ENCODE measurements around the gene SPATA24.
A peak's percentile ranks its signal among the peaks of the same experiment; 100 is the strongest.
"Not testable (repeated sequence)": the region's sequence is repeated elsewhere in the genome, so short reads cannot be mapped to it uniquely, and the experiment has no call there.

SPATA24 gene

DNA sequence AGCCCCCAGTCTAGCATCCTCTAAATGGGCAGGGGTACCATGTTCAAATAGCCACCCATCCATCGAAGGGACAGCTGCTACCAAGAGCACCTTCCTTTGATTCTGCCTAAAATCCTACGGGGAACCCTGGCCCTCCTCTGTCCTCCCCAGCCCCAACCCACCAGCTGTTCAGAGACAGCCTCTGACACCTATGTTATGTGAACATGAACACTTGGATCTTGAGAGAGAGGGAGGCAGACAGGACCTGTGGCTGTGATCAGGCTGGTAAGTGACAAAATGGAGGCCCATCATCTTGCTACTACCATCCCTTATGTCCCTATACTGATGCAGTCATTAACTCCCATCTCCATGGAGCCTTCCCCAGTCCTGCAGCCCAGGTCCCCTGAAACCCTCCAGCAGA lies 29.0 kb downstream of the SPATA24 start:
- H3K27me3 Mint-ChIP-seq, result no peaks in the 10 kb centered on the region
- H3K9me3 Mint-ChIP-seq, result no peaks in the 10 kb centered on the region
- H3K36me3 Mint-ChIP-seq (ENCODE audit: low read depth), result peaks cover 24% of the 10 kb centered on the region
- H3K27ac Mint-ChIP-seq, result no peak overlapping the region
- H3K4me1 Mint-ChIP-seq (ENCODE audit: low read depth), result peaks cover 12% of the 10 kb centered on the region
- peak; percentile 12 for DNase-seq
- H3K4me3 Mint-ChIP-seq, result no peak overlapping the region

GRCh38 chr5:139371482-139372435 lies 32.1 kb downstream of the SPATA24 start:
- Mint-ChIP-seq H3K36me3 (ENCODE audit: low read depth) (peaks cover 49% of the 10 kb centered on the region), H3K4me1 (ENCODE audit: low read depth) (peaks cover 12% of the 10 kb centered on the region), H3K27me3 (no peaks in the 10 kb centered on the region), H3K27ac (peak overlapping the region; percentile 31), H3K9me3 (no peaks in the 10 kb centered on the region), H3K4me3 (no peak overlapping the region)
- DNase-seq, result no peak

DNA sequence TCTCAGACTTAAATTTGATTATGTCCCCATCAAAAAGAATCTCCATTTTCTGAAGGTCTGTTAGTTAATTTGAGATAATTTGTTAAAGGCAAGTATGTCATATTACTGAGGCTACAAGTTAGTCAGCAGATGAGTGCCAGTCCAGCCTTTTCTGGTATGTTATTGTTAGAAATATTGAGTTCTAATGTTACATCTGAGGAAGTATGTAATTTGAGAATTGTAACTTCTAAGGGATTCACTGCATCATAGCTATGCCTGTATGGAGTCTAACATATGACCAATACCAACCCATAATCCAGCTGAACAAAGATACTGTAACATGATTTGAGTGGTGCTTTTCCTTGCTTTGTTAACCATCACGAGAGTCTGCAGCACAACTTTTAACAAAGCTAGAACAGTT lies 34.7 kb downstream of the SPATA24 start:
- peaks cover 14% of the 10 kb centered on the region for H3K4me1 Mint-ChIP-seq (ENCODE audit: low read depth)
- H3K27me3 Mint-ChIP-seq, result no peaks in the 10 kb centered on the region
- peak overlapping the region; percentile 14 for H3K27ac Mint-ChIP-seq
- H3K36me3 Mint-ChIP-seq (ENCODE audit: low read depth), result peaks cover 69% of the 10 kb centered on the region
- no peaks in the 10 kb centered on the region for H3K9me3 Mint-ChIP-seq
- no peak overlapping the region for H3K4me3 Mint-ChIP-seq
- no peak for DNase-seq

DNA sequence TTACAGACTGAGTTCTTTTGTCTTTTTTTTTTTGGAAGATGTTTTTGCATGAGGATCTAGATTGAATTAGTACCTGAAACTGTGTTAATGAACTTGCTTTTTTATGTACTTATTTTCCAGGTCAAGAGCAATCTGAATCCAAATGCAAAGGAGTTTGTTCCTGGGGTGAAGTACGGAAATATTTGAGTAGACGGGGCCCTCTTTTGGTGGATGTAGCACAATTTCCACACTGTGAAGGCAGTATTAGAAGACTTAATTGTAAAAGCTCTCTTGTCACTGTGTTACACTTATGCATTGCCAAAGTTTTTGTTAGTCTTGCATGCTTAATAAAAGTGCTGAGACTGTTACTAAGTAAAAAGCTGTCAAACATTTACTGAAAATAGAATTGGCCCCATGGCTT lies 35.3 kb downstream of the SPATA24 start:
- DNase-seq, result no peak
- Mint-ChIP-seq H3K9me3 (no peaks in the 10 kb centered on the region), H3K27ac (no peak overlapping the region), H3K4me3 (no peak overlapping the region), H3K27me3 (no peaks in the 10 kb centered on the region), H3K36me3 (ENCODE audit: low read depth) (peaks cover 72% of the 10 kb centered on the region), H3K4me1 (ENCODE audit: low read depth) (peaks cover 19% of the 10 kb centered on the region)

DNA sequence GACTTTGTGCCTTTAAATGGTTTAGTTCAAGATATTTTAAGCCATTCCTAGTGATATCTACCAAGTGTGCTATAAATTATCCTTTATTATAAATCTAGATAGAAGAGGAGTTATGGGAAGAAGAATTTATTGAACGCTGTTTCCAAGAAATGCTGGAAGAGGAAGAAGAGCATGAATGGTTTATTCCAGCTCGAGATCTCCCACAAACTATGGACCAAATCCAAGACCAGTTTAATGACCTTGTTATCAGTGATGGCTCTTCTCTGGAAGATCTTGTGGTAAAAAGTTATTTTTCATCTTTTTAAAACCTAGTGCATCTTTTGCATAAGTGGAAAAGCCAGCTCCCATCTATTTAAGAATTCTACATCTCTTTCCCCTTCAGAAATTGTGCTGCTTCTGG lies 39.4 kb downstream of the SPATA24 start:
- Mint-ChIP-seq H3K27ac (peak overlapping the region; percentile 53), H3K9me3 (no peaks in the 10 kb centered on the region), H3K4me3 (no peak overlapping the region), H3K36me3 (ENCODE audit: low read depth) (peaks cover 61% of the 10 kb centered on the region), H3K4me1 (ENCODE audit: low read depth) (peaks cover 15% of the 10 kb centered on the region), H3K27me3 (no peaks in the 10 kb centered on the region)
- no peak for DNase-seq

DNA sequence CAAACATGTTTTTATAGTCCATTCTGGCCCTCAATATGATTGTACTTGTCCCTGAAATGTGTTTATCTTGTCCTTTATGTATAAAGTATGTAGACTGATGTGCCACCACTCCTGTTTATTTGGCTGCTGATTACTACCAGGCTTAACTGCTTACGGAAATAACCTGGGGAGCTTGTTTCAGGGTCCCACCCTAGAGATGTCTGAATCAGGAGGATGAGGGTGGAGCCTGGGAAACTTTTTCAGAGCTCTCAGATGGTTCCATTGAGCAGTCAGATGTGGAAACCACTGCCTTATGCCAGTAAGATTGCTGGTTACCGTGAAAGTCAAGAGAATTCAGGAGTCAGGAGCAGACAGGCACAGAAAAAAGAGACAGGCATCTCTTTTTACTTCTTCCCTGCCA lies 40.0 kb downstream of the SPATA24 start:
- no peaks in the 10 kb centered on the region for H3K9me3 Mint-ChIP-seq
- H3K27ac Mint-ChIP-seq, result peak overlapping the region; percentile 53
- peaks cover 15% of the 10 kb centered on the region for H3K4me1 Mint-ChIP-seq (ENCODE audit: low read depth)
- DNase-seq, result no peak
- H3K4me3 Mint-ChIP-seq, result no peak overlapping the region
- no peaks in the 10 kb centered on the region for H3K27me3 Mint-ChIP-seq
- H3K36me3 Mint-ChIP-seq (ENCODE audit: low read depth), result peaks cover 57% of the 10 kb centered on the region

DNA sequence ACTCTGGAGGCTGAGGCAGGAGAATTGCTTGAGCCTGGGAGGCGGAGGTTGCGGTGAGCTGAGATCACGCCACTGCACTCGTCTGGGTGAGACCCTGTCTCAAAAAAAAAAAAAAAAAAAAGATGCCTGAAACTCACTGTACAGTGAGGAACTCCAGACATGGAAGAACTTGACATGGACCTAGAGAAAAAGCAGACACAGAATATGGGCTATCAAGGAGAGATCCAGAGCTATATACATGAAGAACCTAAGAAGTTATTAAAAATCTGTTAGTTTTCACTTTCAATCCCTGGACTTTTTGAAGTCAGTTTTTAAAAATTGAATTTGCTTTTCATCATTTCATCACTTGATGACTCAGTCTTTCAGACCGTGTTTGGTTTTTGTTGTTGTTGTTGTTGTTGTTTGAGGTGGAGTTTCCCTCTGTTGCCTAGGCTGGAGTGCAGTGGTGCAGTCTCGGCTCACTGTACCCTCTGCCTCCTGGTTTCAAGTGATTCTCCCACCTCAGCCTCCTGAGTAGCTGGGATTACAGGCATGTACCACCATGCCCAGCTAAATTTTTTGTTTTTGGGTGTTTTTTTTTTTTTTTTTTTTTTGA lies 42.0 kb downstream of the SPATA24 start:
- H3K36me3 Mint-ChIP-seq (ENCODE audit: low read depth), result peaks cover 56% of the 10 kb centered on the region
- no peak for DNase-seq
- H3K27ac Mint-ChIP-seq, result peak overlapping the region; percentile 67
- no peaks in the 10 kb centered on the region for H3K9me3 Mint-ChIP-seq
- no peak overlapping the region for H3K4me3 Mint-ChIP-seq
- H3K27me3 Mint-ChIP-seq, result no peaks in the 10 kb centered on the region
- peaks cover 26% of the 10 kb centered on the region for H3K4me1 Mint-ChIP-seq (ENCODE audit: low read depth)

DNA sequence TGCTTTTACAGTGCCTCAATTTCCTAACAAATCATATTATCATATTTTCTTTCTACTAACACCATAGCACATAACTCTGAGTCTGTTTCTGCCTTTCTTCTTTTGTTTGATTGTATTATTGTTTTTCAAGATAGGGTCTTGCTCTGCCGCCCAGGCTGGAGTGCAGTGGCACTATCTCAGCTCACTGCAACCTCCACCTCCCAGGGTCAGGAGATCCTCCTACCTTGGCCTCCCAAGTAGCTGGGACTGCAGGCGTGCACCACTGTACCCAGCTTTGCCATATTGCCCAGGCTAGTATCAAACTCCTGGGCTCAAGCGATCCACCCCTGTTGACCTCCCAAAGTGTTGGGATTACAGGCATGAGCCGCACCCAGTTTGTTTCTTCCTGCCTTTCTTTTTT lies 43.5 kb downstream of the SPATA24 start:
- DNase-seq, result no peak
- Mint-ChIP-seq H3K27me3 (no peaks in the 10 kb centered on the region), H3K9me3 (no peaks in the 10 kb centered on the region), H3K4me1 (ENCODE audit: low read depth) (peaks cover 31% of the 10 kb centered on the region), H3K27ac (no peak overlapping the region), H3K36me3 (ENCODE audit: low read depth) (peaks cover 41% of the 10 kb centered on the region), H3K4me3 (no peak overlapping the region)

GRCh38 chr5:139358064-139358463 lies 45.8 kb downstream of the SPATA24 start:
- H3K4me3 Mint-ChIP-seq, result no peak overlapping the region
- no peak overlapping the region for H3K27ac Mint-ChIP-seq
- DNase-seq, result no peak
- H3K36me3 Mint-ChIP-seq (ENCODE audit: low read depth), result peaks cover 33% of the 10 kb centered on the region
- H3K27me3 Mint-ChIP-seq, result no peaks in the 10 kb centered on the region
- peaks cover 31% of the 10 kb centered on the region for H3K4me1 Mint-ChIP-seq (ENCODE audit: low read depth)
- H3K9me3 Mint-ChIP-seq, result no peaks in the 10 kb centered on the region

DNA sequence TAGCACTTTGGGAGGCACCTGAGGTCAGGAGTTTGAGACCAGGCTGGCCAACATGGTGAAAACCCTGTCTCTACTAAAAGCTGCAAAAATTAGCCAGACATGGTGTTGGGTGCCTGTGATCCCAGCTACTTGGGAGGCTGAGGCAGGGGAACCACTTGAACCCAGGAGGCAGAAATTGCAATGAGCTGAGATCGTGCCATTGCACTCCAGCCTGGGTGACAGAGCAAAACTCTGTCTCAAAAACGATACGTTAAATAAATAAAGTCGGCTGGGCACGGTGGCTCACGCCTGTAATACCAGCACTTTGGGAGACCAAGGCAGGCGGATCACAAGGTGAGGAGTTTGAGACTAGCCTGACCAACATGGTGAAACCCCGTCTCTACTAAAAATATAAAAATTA lies 48.0 kb downstream of the SPATA24 start:
- H3K36me3 Mint-ChIP-seq (ENCODE audit: low read depth), result peaks cover 44% of the 10 kb centered on the region
- not testable (repeated sequence) for H3K27ac Mint-ChIP-seq, DNase-seq, H3K4me3 Mint-ChIP-seq, H3K9me3 Mint-ChIP-seq, H3K27me3 Mint-ChIP-seq
- peaks cover 39% of the 10 kb centered on the region for H3K4me1 Mint-ChIP-seq (ENCODE audit: low read depth)

DNA sequence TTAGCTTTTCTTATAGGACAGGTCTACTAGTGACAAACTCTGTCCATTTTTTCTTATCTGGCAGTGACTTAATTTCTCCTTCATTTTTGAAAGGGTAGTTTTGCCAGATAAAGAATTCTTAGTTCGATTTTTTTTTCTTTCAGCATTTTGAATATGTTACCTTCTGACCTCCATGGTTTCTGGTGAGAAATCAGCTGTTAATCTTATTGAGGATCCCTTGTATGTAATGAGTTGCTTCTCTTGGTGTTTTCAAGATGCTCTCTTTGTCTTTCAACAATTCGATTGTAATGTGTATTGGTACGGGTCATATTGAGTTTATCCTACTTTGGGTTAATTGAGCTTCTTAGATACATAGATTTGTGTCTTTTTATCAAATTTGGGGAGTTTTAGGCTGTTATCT lies 49.7 kb downstream of the SPATA24 start:
- Mint-ChIP-seq H3K36me3 (ENCODE audit: low read depth) (peaks cover 39% of the 10 kb centered on the region), H3K27me3 (no peaks in the 10 kb centered on the region), H3K27ac (no peak overlapping the region), H3K4me3 (no peak overlapping the region), H3K9me3 (no peaks in the 10 kb centered on the region), H3K4me1 (ENCODE audit: low read depth) (peaks cover 45% of the 10 kb centered on the region)
- DNase-seq, result no peak

GRCh38 chr5:139347863-139348262 lies 56.0 kb downstream of the SPATA24 start:
- not testable (repeated sequence) for H3K27ac Mint-ChIP-seq, H3K9me3 Mint-ChIP-seq, H3K4me3 Mint-ChIP-seq, DNase-seq, H3K27me3 Mint-ChIP-seq
- Mint-ChIP-seq H3K36me3 (ENCODE audit: low read depth) (peaks cover 47% of the 10 kb centered on the region), H3K4me1 (ENCODE audit: low read depth) (peaks cover 63% of the 10 kb centered on the region)
